ENCODE data around the gene NR6A1. TPM values are rescaled to one million over a fixed set of nuclear protein-coding genes. Genes with fewer than 3 reads are reported as not detected.

NR6A1 gene
- polyA plus RNA-seq, 1 donor from 2014 or later = 4.3 TPM

DNA sequence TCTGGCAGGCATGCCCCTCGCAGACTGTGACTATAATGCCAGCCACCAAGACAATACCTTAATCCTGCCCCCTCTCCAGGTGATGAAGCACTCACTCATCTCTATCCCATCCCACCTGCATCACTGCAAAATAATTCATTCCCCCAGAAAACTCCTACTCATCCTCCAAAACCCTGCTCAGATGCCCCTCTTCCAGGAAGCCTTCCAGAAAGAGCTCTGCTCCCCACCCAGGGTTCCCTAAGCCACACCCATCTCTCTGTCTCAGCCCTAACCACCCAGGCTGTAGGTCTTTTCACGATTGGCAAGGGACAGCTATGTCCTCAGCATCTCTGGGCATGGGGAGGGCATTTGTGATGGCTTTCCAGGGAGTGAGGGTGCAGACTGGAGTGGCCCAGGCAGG is 281.1 kb downstream of the NR6A1 start:
- no peak for TF ChIP-seq SMC3 (conservative IDR thresholded peaks at IDR 0.05; ENCODE audit: poor library complexity)
- no peaks in the 10 kb centered on the region for H3K79me2 ChIP-seq (replicated peaks; ENCODE audit: insufficient read depth, low read length)
- H3K27me3 ChIP-seq (ENCODE audit: insufficient read depth, low read depth, low read length) = peaks cover 9% of the 10 kb centered on the region

GRCh38 chr9:124489222-124489621 is 281.9 kb downstream of the NR6A1 start:
- TF ChIP-seq EP300 (conservative IDR thresholded peaks at IDR 0.05; ENCODE audit: poor library complexity, severe bottlenecking) = no peak
- TF ChIP-seq SMC3 (conservative IDR thresholded peaks at IDR 0.05; ENCODE audit: poor library complexity) = no peak
- no peak for TF ChIP-seq TAF1 (IDR thresholded peaks at IDR 0.05; ENCODE audit: low read depth)
- TF ChIP-seq CTCF (IDR thresholded peaks at IDR 0.05; ENCODE audit: poor library complexity, severe bottlenecking) = no peak
- no peak for TF ChIP-seq MXI1 (conservative IDR thresholded peaks at IDR 0.05; ENCODE audit: poor library complexity, severe bottlenecking)
- no peak for TF ChIP-seq RAD21 (conservative IDR thresholded peaks at IDR 0.05)
- no peak for TF ChIP-seq POLR2AphosphoS5 (IDR thresholded peaks at IDR 0.05)
- TF ChIP-seq EZH2 (IDR thresholded peaks at IDR 0.05; ENCODE audit: borderline replicate concordance, insufficient read depth, low read length, poor library complexity, severe bottlenecking) = no peak
- Histone ChIP-seq H3K9ac (ENCODE audit: low read length) (no peak overlapping the region), H3K36me3 (ENCODE audit: insufficient read depth, low read length) (no peaks in the 10 kb centered on the region), H3K79me2 (replicated peaks; ENCODE audit: insufficient read depth, low read length) (no peaks in the 10 kb centered on the region), H4K20me1 (ENCODE audit: insufficient read depth) (no peaks in the 10 kb centered on the region), H3K27ac (ENCODE audit: low read length) (no peak overlapping the region), H3K27me3 (ENCODE audit: insufficient read depth, low read depth, low read length) (peaks cover 9% of the 10 kb centered on the region), H3K9me3 (ENCODE audit: low read length) (no peaks in the 10 kb centered on the region), H3F3A (ENCODE audit: insufficient read depth, low read length, poor library complexity, severe bottlenecking) (no peaks in the 10 kb centered on the region), H3K4me3 (ENCODE audit: low read length) (no peak overlapping the region), H3K9me2 (ENCODE audit: insufficient read depth, low read length) (no peaks in the 10 kb centered on the region), H2AFZ (ENCODE audit: low read depth, low read length) (no peak overlapping the region), H3K4me2 (ENCODE audit: low read length) (no peak overlapping the region)

More for the DNA sequence above, 281.1 kb downstream of the NR6A1 start:
- no peaks in the 10 kb centered on the region for H3K9me2 ChIP-seq (ENCODE audit: insufficient read depth, low read length)
- no peak overlapping the region for H3K27ac ChIP-seq (ENCODE audit: low read length)
- no peak overlapping the region for H2AFZ ChIP-seq (ENCODE audit: low read depth, low read length)
- H4K20me1 ChIP-seq (ENCODE audit: insufficient read depth) = no peaks in the 10 kb centered on the region
- H3F3A ChIP-seq (ENCODE audit: insufficient read depth, low read length, poor library complexity, severe bottlenecking) = no peaks in the 10 kb centered on the region
- no peak overlapping the region for H3K4me2 ChIP-seq (ENCODE audit: low read length)
- no peaks in the 10 kb centered on the region for H3K9me3 ChIP-seq (ENCODE audit: low read length)
- no peak overlapping the region for H3K4me3 ChIP-seq (ENCODE audit: low read length)
- no peaks in the 10 kb centered on the region for H3K36me3 ChIP-seq (ENCODE audit: insufficient read depth, low read length)
- no peak overlapping the region for H3K9ac ChIP-seq (ENCODE audit: low read length)

DNA sequence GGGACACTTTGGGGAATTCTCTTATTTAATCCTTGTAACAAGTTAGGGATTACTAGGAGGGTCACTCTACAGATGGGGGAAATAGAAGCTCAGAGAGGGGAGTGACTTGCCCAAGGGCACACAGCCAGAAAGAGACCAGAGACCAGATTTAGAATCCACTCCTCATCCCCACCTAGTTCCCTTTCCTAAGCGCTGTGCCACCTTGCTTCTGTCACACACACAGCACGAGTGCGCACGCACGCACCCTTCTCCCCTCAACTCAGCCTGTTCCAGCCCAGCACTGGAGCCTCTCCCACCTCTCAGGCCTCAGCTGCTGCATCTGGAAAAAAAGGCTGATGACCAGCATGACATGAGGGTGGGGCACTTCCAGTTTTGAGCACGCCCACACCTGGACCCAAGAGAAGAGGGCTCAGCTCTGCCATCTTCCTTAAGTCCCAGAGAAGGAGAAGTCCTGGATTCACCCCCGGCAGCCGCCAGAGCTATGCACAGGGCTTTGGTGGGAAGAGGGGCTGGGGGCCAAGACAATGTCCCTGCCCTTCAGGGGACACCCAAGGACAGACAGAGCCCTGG is 282.4 kb downstream of the NR6A1 start:
- Histone ChIP-seq H3K4me3 (ENCODE audit: low read length) (no peak overlapping the region), H3K9me3 (ENCODE audit: low read length) (no peaks in the 10 kb centered on the region), H3K9ac (ENCODE audit: low read length) (no peak overlapping the region), H3K79me2 (replicated peaks; ENCODE audit: insufficient read depth, low read length) (no peaks in the 10 kb centered on the region), H3K9me2 (ENCODE audit: insufficient read depth, low read length) (no peaks in the 10 kb centered on the region), H4K20me1 (ENCODE audit: insufficient read depth) (no peaks in the 10 kb centered on the region), H3K36me3 (ENCODE audit: insufficient read depth, low read length) (no peaks in the 10 kb centered on the region), H2AFZ (ENCODE audit: low read depth, low read length) (no peak overlapping the region), H3K27me3 (ENCODE audit: insufficient read depth, low read depth, low read length) (peaks cover 9% of the 10 kb centered on the region), H3K4me2 (ENCODE audit: low read length) (no peak overlapping the region), H3K27ac (ENCODE audit: low read length) (no peak overlapping the region), H3F3A (ENCODE audit: insufficient read depth, low read length, poor library complexity, severe bottlenecking) (no peaks in the 10 kb centered on the region)
- TF ChIP-seq CTCF (IDR thresholded peaks at IDR 0.05; ENCODE audit: poor library complexity, severe bottlenecking) = no peak
- no peak for TF ChIP-seq SMC3 (conservative IDR thresholded peaks at IDR 0.05; ENCODE audit: poor library complexity)
- no peak for TF ChIP-seq TAF1 (IDR thresholded peaks at IDR 0.05; ENCODE audit: low read depth)
- TF ChIP-seq POLR2AphosphoS5 (IDR thresholded peaks at IDR 0.05) = no peak
- TF ChIP-seq EZH2 (IDR thresholded peaks at IDR 0.05; ENCODE audit: borderline replicate concordance, insufficient read depth, low read length, poor library complexity, severe bottlenecking) = no peak
- no peak for TF ChIP-seq RAD21 (conservative IDR thresholded peaks at IDR 0.05)
- TF ChIP-seq EP300 (conservative IDR thresholded peaks at IDR 0.05; ENCODE audit: poor library complexity, severe bottlenecking) = no peak
- no peak for TF ChIP-seq MXI1 (conservative IDR thresholded peaks at IDR 0.05; ENCODE audit: poor library complexity, severe bottlenecking)
- TF ChIP-seq, protein P1, sequence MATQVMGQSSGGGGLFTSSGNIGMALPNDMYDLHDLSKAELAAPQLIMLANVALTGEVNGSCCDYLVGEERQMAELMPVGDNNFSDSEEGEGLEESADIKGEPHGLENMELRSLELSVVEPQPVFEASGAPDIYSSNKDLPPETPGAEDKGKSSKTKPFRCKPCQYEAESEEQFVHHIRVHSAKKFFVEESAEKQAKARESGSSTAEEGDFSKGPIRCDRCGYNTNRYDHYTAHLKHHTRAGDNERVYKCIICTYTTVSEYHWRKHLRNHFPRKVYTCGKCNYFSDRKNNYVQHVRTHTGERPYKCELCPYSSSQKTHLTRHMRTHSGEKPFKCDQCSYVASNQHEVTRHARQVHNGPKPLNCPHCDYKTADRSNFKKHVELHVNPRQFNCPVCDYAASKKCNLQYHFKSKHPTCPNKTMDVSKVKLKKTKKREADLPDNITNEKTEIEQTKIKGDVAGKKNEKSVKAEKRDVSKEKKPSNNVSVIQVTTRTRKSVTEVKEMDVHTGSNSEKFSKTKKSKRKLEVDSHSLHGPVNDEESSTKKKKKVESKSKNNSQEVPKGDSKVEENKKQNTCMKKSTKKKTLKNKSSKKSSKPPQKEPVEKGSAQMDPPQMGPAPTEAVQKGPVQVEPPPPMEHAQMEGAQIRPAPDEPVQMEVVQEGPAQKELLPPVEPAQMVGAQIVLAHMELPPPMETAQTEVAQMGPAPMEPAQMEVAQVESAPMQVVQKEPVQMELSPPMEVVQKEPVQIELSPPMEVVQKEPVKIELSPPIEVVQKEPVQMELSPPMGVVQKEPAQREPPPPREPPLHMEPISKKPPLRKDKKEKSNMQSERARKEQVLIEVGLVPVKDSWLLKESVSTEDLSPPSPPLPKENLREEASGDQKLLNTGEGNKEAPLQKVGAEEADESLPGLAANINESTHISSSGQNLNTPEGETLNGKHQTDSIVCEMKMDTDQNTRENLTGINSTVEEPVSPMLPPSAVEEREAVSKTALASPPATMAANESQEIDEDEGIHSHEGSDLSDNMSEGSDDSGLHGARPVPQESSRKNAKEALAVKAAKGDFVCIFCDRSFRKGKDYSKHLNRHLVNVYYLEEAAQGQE (IDR thresholded peaks at IDR 0.05; ENCODE audit: borderline replicate concordance) = no peak
